HG02852 (cell line): ENCODE data around the gene PGF.

Experiments
- ATAC-seq: cut with Tn5 transposase; IDR thresholded peaks from one replicate; pipeline ENCODE4 v1.9.1; 2021; ENCODE audit warnings: mild to moderate bottlenecking, moderate library complexity; ENCODE audit not compliant: unreplicated experiment

Gene PGF

DNA sequence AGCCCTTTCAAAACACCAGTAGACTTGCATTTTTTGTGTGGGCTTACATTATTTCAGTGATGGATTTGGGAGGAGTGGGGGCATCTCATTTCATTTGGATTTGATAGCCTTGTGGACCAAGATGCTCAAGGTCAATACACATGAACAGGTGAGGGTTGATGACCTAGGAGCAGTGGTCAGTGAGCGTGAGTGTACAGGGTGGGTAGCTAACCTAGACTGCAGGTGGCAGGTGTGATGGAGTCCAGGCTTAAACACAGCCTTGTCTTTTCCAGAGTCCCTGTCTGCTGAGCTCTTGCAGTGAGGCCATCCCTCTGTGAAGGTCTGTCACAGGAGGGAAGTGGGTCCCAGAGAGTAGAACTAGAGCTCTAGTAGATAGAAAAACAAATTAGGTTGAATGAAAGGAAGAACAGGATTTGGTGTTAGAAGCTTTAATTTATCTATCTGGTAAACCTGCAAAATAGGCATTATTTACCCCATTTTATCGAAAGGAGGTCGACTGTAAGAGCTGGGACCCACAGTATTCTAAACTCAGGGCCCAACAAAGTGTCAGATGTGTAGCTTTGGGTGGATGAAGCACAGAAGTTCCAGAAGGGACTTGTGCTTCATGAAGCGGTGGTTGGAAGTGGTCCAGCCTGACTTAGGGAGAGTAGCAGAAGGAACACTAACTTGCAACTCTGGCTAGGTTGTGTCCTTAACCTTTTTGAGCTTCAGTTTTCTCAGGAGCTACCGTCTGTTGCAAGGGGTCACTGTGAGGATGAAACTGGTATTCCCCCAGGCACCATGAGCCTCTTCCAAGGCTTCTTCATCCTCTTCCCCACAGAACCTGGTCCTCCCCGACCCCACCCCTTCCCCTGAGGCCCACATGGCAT lies 50.5 kb downstream of the PGF start:
- no peak for ATAC-seq

DNA sequence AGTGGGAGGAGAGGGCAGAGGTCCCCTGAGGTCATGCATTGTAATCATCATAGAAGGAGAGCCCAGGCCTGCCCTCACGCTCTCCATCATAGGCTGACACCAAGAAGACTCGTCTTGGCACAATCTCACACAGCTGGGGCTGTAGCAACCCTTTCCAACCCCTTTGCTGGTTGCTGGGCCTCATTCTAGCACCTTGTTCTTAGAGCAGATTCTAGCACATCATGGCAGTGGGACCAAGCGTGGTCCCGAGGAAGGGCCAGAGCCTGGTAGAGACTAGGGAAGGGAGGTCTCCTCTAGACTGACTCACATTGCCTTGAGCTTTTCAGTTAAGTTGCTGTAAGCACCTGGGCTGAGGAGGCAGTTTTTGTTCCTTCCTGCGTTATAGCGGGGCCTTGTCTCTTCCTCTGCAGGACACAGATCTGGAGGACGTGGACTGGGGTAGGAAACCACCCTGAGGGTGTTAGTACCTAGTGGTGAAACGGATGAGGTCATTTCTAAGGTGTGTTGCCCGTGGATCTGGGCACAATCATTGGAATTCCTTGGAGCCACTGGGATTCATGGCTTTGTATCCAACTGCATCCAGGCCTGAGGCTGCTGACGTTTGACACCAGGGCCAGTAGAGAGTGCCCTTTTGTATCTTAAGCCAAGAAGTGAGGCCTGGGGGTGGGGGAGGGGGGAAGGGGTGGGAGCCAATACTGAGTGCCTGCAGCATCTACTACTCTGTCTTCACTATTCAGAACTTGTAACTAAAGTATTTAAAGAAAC lies 52.3 kb downstream of the PGF start:
- no peak for ATAC-seq

DNA sequence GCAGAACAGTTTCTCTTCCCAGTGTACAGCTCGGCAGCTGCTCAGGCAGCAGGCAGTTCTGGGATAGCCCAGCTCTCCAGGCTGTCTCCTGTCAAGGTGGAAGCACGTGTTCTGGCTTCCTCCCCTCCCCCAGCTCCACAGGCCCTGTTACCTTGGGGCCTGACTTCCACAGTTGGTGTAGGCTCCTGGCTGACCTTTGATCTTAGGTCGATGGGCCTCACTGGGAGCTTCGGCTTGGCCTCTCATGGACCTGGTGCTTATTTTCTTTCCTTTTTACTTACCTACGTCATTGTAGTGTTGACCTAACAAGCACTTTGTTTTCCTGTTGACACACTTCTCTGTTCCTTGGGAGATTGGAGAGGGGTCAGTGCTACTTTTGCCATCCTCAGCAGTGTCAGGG lies 56.7 kb downstream of the PGF start:
- no peak for ATAC-seq

DNA sequence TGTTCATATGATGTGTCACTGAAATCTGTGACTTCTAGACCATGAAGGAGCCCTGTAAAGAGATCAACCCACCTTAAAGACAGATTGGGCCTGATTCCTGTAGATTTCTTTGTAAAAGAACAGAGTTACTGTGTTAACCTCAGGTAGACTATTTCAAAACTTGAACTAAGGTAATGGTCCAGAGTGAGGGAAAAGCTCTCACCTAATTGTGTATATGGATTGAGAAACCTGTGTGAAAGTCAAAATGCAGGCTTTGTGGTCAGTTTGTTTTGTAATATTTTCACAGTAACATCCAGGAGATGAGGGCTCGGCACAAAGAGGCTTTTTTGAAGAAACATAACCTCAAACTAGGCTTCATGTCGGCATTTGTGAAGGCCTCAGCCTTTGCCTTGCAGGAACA lies 57.3 kb downstream of the PGF start:
- ATAC-seq: no peak

DNA sequence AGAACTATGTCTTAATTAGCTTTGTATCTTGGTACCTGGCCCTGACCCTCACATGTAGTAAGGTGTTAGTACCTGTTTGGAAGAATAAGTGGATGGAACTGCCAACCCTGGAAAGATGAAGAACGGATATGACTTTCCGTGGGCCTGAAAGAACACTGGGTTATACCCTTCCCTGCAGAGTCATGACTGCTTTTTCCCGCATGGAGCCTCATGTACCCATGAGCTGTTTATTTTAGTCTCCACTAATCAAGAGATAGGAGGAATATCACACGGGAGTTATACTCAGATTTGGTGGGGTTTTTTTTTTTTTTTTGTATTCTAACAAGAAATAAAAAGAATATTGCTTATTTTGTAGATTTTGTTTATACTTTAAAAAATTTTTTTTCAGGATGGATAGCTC lies 57.8 kb downstream of the PGF start:
- no peak for ATAC-seq

DNA sequence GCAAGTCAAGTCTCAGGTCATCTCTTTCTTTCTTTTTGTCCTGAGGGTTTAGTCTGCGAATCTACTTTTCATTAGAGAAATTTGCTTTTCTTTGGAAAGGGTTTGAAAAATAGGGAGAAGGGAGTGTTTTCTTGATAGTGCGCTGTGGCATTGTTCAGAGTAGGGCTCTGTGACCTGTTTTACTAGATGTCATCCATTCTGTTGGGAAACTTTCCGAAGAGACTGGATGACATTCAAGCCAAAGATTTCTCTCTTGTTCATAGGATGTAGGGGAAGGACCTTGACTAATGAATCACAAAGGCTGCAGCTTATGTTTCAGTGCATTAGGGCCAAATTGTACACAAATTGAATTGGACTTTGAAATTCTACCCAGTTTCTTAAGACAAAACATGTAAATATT lies 59.0 kb downstream of the PGF start:
- no peak for ATAC-seq

DNA sequence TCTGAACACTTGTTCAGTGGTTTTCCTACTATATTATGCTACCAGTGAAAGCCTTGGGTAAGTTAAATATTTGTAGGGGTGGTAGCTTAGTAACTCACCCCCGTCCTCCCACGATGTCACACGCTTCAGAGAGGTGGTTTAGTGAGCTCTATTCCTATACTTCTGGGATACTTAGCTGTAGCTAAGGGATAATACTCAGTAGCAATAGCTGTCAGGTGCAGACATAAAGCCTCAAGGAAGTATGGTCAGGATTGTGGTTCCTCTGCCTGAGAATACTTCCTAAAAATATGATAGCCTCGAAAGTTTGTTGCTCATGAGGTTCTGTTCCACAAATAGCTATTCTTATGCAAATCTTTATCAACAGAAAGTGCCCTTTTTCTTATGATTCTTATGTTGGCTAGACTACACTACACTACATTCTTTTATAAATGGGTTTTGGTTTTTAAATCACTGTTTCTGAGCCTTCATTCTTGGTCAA lies 61.7 kb downstream of the PGF start:
- peak; percentile 62 for ATAC-seq

DNA sequence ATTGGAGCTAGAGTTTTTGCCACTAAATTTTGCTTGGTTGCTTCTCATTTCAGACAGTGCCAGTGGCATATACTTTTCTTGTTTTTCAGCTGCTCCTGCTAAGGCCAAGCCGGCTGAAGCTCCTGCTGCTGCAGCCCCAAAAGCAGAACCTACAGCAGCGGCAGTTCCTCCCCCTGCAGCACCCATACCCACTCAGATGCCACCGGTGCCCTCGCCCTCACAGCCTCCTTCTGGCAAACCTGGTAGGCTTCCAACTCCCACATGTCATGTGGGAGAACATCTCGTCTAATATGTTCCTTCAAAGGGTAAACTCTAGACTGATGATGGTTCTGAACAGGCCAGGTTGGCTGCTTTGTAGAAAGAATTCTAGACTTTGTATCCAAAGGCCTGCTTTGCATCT lies 62.7 kb downstream of the PGF start:
- no peak for ATAC-seq

DNA sequence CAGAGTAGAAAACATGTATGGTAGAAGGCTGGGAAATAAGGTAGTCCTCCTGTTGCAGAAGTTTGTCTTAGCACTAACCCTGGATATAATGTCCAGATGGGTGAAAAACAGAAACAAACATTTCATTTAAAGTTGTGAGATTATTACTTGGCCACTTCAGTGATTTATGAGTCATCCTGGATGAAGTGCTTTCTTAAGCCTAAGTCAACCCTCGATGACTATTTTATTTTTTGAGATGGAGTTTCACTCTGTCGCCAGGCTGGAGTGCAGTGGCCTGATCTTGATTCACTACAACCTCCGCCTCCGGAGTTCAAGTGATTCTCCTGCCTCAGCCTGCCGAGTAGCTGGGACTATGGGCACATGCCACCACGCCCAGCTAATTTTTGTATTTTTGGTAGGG lies 63.5 kb downstream of the PGF start:
- no peak for ATAC-seq
